Effector CD4-positive, alpha-beta T cell (primary cell): ENCODE data around the gene HCN2.
"Not testable (repeated sequence)": the region's sequence is repeated elsewhere in the genome, so short reads cannot be mapped to it uniquely, and the experiment has no call there.

Experiments
- DNase-seq: peaks from one replicate; pipeline ENCODE4 v3.0.0-alpha.2; 2020

The HCN2 gene

GRCh38 chr19:571566-571974 is 18.1 kb upstream of the HCN2 start:
- DNase-seq, result no peak

- peak; percentile 99 for DNase-seq
Measured at GRCh38 chr19:572140-572742, 17.4 kb upstream of the HCN2 start, which contains the start of gene BSG. TSS of gene BSG (plus strand) at chr19:572596. CDS start at chr19:572635, 39 bp downstream.

- DNase-seq, result no peak
Measured at GRCh38 chr19:572743-573518, 16.8 kb upstream of the HCN2 start.

GRCh38 chr19:573519-573825 is 16.2 kb upstream of the HCN2 start:
- no peak for DNase-seq

GRCh38 chr19:574658-575526 is 14.8 kb upstream of the HCN2 start:
- no peak for DNase-seq

- DNase-seq, result no peak
Measured at GRCh38 chr19:575527-576506, 13.9 kb upstream of the HCN2 start.

- no peak for DNase-seq
Measured at GRCh38 chr19:576768-577438, 12.8 kb upstream of the HCN2 start.

- DNase-seq, result no peak
Measured at GRCh38 chr19:577439-578392, 12.0 kb upstream of the HCN2 start.

GRCh38 chr19:579111-579841 is 10.4 kb upstream of the HCN2 start:
- DNase-seq, result no peak

GRCh38 chr19:579842-580155 is 9.9 kb upstream of the HCN2 start:
- DNase-seq, result no peak

- no peak for DNase-seq
Measured at GRCh38 chr19:580274-580835, 9.3 kb upstream of the HCN2 start.

- DNase-seq, result no peak
Measured at GRCh38 chr19:581399-582111, 8.1 kb upstream of the HCN2 start.

GRCh38 chr19:582497-583197 is 7.0 kb upstream of the HCN2 start:
- no peak for DNase-seq

GRCh38 chr19:583198-583967 is 6.3 kb upstream of the HCN2 start:
- no peak for DNase-seq

GRCh38 chr19:583968-584239 is 5.8 kb upstream of the HCN2 start:
- no peak for DNase-seq

- DNase-seq, result peak; percentile 61
Measured at GRCh38 chr19:584240-585001, 5.3 kb upstream of the HCN2 start.

GRCh38 chr19:585146-585545 is 4.5 kb upstream of the HCN2 start:
- DNase-seq, result not testable (repeated sequence)
